ENCODE results near the gene ABCF3.

The ABCF3 gene

GRCh38 chr3:184189421-184189820, 3.4 kb downstream of the ABCF3 start:
- no peak for DNase-seq

GRCh38 chr3:184192889-184193288, 6.9 kb downstream of the ABCF3 start:
- no peak for DNase-seq

GRCh38 chr3:184193991-184194539, 8.1 kb downstream of the ABCF3 start:
- DNase-seq, result no peak

- no peak for DNase-seq
Measured at GRCh38 chr3:184196536-184196935, 10.5 kb downstream of the ABCF3 start.

GRCh38 chr3:184198509-184198908, 12.5 kb downstream of the ABCF3 start:
- no peak for DNase-seq

- DNase-seq, result no peak
Measured at GRCh38 chr3:184200825-184201224, 14.8 kb downstream of the ABCF3 start.

GRCh38 chr3:184203526-184203925, 17.5 kb downstream of the ABCF3 start:
- DNase-seq, result no peak

- DNase-seq, result no peak
Measured at GRCh38 chr3:184209146-184209923, 23.3 kb downstream of the ABCF3 start.

GRCh38 chr3:184211297-184211696, 25.3 kb downstream of the ABCF3 start:
- DNase-seq, result no peak

GRCh38 chr3:184211718-184212117, 25.7 kb downstream of the ABCF3 start:
- DNase-seq, result no peak

GRCh38 chr3:184218814-184219213, 32.8 kb downstream of the ABCF3 start:
- DNase-seq, result no peak

GRCh38 chr3:184222521-184222920, 36.5 kb downstream of the ABCF3 start:
- DNase-seq, result no peak

GRCh38 chr3:184223946-184224345, 37.9 kb downstream of the ABCF3 start:
- no peak for DNase-seq

GRCh38 chr3:184227481-184227935, 41.5 kb downstream of the ABCF3 start:
- no peak for DNase-seq

- DNase-seq, result no peak
Measured at GRCh38 chr3:184228376-184229137, 42.6 kb downstream of the ABCF3 start.

GRCh38 chr3:184229394-184230080, 43.5 kb downstream of the ABCF3 start, which contains the start of gene VWA5B2:
VWA5B2 (plus strand) TSS chr3:184229585; CDS start chr3:184230529, 944 bp downstream.
- DNase-seq, result peak; percentile 30

GRCh38 chr3:184230081-184230602, 44.1 kb downstream of the ABCF3 start:
- DNase-seq, result no peak

GRCh38 chr3:184230603-184231528, 44.9 kb downstream of the ABCF3 start:
- DNase-seq, result no peak

- no peak for DNase-seq
Measured at GRCh38 chr3:184231671-184232070, 45.7 kb downstream of the ABCF3 start.

- no peak for DNase-seq
Measured at GRCh38 chr3:184233127-184233843, 47.3 kb downstream of the ABCF3 start.

- no peak for DNase-seq
Measured at GRCh38 chr3:184234224-184234623, 48.2 kb downstream of the ABCF3 start.

All from NCI-H748 treated with DMSO at 0.1 percent for 48 hours (cell line).